Uterus (tissue), 2 donors: ENCODE measurements around the gene CCT6A.

Experiments used
- CTCF ChIP-seq, 4 experiments: fragments of 200-600 bp in 2 of 4; fragments of 450-650 bp in 2 of 4; sonication (generic) in 2 of 4; IDR thresholded peaks; one replicate each; pipeline ENCODE4 v1.5.1; 2016 to 2019; ENCODE audit warnings: antibody characterized with exemption in 4 of 4, mild to moderate bottlenecking in 2 of 4, moderate library complexity in 1 of 4
- POLR2A ChIP-seq, 2 donors: fragments of 450-650 bp; IDR thresholded peaks; one replicate each; pipeline ENCODE4 v1.6.1; 2016; ENCODE audit warnings: antibody characterized with exemption in 2 of 2, mild to moderate bottlenecking in 1 of 2, moderate library complexity in 1 of 2

DNA sequence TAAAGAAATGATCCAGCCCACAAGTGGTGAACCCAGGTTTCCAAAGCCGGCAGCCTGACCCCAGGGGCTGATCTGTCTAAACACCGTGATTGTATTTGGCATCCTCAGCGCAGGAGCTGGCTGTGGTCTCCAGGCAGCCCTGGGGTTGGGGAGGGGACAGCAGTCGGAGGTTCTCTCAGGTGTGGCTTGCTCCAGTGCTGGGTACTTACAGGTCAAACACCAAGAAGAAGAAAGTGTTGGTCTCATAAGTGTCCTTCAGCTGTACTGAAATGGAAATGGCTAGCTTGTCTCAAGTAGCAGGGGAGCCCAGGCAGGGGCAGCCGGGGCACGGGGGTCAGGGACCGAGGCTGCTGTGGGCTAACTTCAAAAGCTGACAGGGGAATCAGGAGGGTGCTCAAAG lies 35.2 kb downstream of the CCT6A start:
- TF ChIP-seq CTCF (IDR thresholded peaks at IDR 0.05) (no peak), POLR2A (IDR thresholded peaks at IDR 0.05) (no peak)
